ENCODE measurements around the gene S100A6.

GRCh38 chr1:153543736-153544135 is 7.9 kb upstream of the S100A6 start:
- no peak for TF ChIP-seq EZH2 (IDR thresholded peaks at IDR 0.05; ENCODE audit: borderline replicate concordance, low read length)
- TF ChIP-seq CTCF (conservative IDR thresholded peaks at IDR 0.05 in 1 of 2, IDR thresholded peaks at IDR 0.05 in 1 of 2; ENCODE audit: extremely low read depth in 1 of 2, insufficient read depth in 1 of 2, low read depth in 1 of 2, low read length in 2 of 2): no peak

All from mammary epithelial cell (primary cell).